T-helper 2 cell (primary cell): Measurements from ENCODE around the gene ASB2.
A peak's percentile ranks its signal among the peaks of the same experiment; 100 is the strongest.

ENCODE experiments used
- DNase-seq, 5 experiments: peaks; one replicate each; pipeline versions ENCODE4 v3.0.0 to v3.0.0-alpha.2; 2012 to 2022

The ASB2 gene

DNA sequence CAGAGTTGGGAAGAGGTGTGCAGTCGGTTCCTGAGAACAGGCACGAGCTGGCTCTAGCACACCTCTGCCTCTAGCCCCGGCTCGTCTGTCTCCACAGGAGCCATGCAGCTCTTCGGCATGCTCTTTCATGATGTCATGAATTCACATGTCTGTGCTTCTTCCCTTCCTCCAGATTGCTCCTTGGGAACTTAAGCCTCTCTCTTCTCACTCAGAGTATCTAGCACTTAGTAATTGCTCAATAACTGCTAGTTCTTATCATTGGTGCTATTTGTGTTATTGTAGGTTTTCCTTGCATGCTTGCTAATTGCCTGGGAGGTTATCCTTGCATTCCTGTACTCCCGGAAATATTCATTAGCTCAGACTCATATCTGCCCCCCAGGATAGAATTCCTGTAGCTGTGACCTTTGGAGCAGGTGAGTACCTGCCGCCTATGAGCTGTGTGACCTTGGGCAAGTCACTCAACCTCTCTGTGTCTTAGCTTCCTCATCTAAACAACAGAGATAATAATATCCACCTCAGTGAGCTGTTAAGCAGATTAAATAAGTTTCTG, 29.8 kb downstream of the ASB2 start:
- no peak for DNase-seq

GRCh38 chr14:93946104-93946503, 30.3 kb downstream of the ASB2 start:
- no peak for DNase-seq

GRCh38 chr14:93945070-93945399, 31.3 kb downstream of the ASB2 start:
- no peak for DNase-seq

DNA sequence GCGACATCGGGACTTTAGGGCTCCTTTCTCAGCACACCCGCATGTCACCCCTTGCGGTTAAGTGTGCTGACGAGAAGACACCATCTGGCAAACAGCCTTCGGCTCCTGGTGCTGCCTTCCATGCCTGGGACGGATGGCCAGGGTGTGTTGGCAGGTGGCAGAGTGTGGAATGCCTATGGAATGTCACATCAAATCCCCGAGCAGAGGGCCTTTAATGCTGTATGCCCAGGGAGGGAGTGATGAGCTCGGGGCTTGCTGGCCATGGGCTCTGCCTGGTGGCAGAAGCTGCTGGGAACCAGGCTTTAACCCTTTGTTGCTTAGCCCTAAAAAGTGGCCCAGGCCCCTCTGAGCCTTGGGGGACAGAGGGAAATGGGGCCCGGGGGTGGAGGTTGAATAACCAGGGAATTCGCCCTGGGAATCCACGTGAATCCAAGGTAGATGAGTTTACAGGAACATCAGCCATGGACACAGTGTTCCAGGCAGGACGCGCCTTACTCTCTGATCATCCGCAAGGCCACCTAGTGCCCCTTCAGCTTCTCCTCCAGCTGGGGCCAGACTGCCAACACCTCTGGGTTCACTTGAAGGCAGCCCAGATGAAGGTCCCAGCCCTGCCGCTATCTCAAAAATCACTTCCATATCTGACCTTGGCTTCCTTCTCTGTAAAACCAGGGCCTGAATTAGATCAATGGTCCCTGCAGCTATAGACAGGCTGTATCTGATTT, 31.9 kb downstream of the ASB2 start:
- no peak for DNase-seq

GRCh38 chr14:93943930-93944329, 32.4 kb downstream of the ASB2 start:
- no peak for DNase-seq

- no peak for DNase-seq
Measured at GRCh38 chr14:93943052-93943451, 33.3 kb downstream of the ASB2 start.

GRCh38 chr14:93941293-93941910, 35.0 kb downstream of the ASB2 start:
- no peak for DNase-seq

- DNase-seq = no peak
Measured at GRCh38 chr14:93940437-93940836, 35.9 kb downstream of the ASB2 start.

DNA sequence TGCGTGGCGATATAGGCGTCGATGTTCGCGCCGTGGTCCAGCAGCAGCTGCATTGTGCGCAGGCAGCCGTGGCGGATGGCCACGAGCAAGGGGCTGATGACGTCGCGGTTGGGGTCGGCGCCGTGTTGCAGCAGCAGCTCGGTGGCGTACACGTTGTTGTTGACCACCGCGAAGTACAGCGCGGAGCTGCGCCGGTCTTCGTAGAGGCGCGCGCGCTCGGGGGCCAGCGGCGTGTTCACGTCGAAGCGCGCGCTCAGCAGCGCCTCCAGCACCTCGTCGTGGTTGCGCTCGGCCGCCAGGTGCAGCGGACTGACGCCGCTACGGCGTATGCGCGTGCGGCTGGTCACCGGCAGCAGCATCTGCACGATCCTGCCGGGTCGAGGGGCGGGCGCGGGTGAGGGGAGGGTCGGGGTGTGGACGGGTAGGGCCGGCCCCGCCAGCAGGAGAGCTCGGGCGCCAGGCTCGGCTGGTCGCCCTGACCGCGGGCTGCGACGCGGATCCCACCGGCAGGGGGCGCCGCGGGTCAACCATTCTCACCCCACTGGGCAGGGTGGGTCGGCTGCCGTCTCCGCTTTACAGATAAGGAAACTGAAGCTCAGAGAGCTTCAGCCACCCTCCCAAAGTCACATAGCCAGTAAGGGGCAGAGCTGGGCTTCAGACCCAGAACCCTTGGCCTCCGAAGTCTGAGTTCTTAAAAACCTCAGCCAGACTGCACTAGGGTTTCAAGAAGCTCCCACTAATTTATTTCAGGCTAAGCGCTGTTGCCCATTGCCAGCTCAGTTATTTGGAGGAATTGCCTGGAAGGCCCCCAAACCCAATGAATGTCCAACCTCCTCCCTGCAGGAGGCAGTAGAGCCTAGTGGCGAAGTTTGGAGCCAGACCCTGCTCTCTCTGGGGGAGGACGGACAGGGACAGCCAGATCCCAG, 36.8 kb downstream of the ASB2 start:
- peak; percentile 79 to 92 (median 83) for DNase-seq

DNA sequence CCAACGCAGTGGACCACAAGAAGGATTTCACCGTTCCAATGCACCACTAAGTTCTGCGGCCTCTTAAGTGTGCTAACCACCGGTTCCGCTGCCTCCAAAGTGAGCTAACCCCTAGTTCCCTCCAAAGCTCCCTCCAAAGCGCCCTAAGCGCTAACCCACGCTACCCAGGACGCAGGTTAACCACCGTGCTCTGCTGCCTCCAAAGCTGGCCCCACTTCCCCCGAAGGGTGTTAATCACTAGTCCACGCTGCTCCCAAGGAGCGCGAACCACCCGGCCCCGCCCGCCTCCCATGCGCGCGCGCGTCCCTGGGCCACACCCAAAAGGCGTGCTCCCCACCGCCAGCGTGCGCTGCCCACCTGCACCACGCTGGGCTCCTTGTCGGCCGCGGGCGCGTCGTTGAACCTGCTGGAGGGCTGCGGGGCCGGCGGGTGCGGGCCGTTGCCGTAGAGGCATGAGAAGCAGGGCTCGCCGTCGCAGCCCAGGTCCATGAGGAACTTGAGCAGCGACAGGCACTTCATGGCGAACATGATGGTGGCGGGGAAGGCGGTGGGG, 37.5 kb downstream of the ASB2 start:
- DNase-seq = no peak

GRCh38 chr14:93937519-93937918, 38.9 kb downstream of the ASB2 start:
- DNase-seq = no peak

GRCh38 chr14:93936926-93937325, 39.4 kb downstream of the ASB2 start:
- no peak for DNase-seq

DNA sequence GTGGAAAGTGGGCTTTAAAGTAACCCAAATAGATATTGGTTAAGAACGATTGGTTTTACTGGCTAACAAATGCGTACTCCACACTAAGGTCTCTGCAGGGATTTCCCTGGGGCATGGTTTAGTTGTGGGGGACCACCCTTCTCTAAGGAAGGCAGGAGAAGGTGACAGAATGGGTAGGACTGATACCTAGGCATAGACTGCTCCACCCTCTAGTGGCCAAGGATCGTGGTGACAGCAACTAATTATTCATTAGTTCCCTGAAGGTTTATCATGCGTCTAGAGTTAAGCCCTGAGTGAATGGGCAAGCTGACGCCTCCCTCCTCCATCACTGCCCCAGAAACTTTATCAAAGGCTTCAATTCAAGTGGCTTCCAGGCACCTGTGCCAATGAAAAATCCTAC, 40.1 kb downstream of the ASB2 start:
- no peak for DNase-seq

- no peak for DNase-seq
Measured at GRCh38 chr14:93935213-93935612, 41.2 kb downstream of the ASB2 start.

GRCh38 chr14:93932642-93933041, 43.7 kb downstream of the ASB2 start:
- DNase-seq = no peak

GRCh38 chr14:93930989-93931307, 45.4 kb downstream of the ASB2 start:
- DNase-seq = no peak

GRCh38 chr14:93930296-93930988, 45.9 kb downstream of the ASB2 start:
- no peak for DNase-seq

DNA sequence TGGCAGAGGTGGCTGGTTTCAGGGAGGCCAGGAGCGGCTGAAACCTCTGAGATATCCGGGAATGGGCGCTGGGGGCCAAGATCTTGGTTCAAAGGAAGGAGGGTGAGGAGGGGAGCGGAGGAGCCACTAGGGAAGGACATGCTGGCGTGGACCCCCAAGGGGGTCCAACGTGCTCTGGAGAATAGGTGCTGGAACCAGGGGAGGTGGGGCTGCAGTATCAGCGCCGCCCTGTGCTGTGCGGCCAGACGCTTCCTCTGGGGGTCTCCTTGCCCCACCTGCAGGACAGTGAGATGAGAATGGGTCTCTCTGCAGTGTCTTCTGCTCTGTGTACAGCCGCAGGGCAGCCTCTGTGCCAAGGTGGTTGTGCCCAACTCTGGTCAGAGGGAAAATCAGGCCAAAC, 46.7 kb downstream of the ASB2 start:
- no peak for DNase-seq

GRCh38 chr14:93929048-93929535, 47.3 kb downstream of the ASB2 start:
- DNase-seq = no peak

DNA sequence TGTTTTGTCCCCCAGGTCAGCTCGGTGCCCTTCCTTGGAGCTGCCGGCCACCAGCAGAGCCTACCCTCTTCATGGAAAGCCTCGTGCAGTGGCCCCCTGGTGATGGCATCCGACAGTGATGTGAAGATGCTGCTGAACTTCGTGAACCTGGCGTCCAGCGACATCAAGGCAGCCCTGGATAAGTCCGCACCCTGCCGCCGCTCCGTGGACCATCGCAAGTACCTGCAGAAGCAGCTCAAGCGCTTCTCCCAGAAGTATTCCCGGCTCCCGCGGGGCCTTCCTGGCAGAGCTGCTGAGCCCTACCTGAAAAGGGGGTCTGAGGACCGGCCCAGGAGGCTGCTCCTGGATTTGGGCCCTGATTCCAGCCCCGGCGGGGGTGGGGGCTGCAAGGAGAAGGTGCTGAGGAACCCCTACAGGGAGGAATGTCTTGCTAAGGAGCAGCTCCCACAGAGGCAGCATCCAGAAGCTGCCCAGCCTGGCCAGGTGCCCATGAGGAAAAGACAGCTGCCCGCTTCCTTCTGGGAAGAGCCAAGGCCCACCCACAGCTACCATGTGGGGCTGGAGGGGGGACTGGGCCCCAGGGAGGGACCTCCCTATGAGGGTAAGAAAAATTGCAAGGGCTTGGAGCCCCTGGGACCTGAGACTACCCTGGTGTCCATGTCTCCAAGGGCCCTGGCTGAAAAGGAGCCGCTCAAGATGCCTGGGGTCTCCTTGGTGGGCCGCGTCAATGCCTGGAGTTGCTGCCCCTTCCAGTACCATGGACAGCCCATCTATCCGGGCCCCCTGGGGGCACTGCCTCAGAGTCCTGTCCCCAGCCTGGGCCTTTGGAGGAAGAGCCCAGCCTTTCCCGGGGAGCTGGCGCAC, 48.0 kb downstream of the ASB2 start:
- no peak for DNase-seq

GRCh38 chr14:93927800-93928145, 48.6 kb downstream of the ASB2 start:
- no peak for DNase-seq
